Stimulated activated CD4-positive, alpha-beta T cell treated with anti-CD3 and anti-CD28 coated beads, Interleukin-2, amount 100 ng/mL, for 24 hours (primary cell): ENCODE measurements around the gene RNF144A.

Experiments used
- DNase-seq, 2 donors: peaks; one replicate each; pipeline ENCODE4 v3.0.0-alpha.2; 2020

RNF144A gene

GRCh38 chr2:7053650-7054265 lies 136.5 kb downstream of the RNF144A start:
- no peak for DNase-seq

GRCh38 chr2:7057865-7058400 lies 140.7 kb downstream of the RNF144A start:
- no peak for DNase-seq

GRCh38 chr2:7060156-7060555 lies 142.9 kb downstream of the RNF144A start:
- no peak for DNase-seq

DNA sequence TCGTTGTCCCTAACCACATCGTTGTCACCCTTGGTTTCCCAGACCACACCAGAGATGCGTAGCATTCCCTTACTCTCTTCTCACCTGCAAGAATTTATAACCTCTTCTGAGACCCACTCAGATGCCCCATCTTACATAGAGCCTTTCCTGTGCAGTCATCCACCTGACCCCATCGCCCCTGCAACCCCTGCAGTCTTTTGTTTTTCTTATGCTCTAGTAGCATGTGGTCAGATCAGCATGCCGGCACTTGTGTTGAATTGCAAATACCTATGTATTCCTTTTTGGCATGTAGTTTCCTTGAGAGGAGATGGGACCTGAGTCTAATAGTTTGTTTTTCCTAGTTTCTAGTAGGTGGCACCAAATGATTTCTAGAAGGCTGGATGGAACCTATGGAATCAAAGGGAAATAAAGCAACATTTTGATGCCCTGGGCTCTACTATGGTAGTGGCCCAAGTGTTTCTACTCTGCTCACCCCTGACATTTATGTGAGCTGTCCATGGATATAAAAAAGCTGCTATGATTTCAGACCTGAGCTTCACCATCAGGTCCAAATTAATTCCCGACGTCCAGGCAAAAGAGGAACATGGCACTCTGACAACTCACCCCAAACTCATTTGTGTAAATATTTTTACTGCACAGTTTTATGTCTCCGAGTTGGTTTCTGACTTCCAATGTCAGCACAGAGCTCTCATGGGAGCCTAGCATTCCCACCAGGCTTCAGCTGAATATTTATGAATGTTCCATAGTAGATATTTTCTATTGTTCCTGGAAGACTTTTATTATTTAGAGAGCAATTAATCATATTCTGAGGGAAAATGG lies 143.6 kb downstream of the RNF144A start:
- DNase-seq, result no peak

DNA sequence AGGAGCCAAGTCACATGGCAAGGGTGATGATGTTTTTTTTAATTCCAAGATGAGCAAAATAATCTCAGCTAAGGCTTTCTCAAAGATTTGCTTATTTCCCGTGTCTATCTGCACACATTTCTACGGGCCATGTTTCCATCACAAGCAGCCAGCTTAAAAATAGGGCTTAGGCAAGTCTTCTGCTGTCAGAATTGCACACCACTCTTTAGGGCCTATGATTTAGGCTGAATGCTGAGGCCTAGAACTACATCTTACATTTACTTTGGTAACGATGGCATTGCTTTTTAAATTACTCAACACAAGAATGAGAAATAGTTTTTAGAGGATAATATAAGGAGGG lies 144.2 kb downstream of the RNF144A start:
- no peak for DNase-seq

DNA sequence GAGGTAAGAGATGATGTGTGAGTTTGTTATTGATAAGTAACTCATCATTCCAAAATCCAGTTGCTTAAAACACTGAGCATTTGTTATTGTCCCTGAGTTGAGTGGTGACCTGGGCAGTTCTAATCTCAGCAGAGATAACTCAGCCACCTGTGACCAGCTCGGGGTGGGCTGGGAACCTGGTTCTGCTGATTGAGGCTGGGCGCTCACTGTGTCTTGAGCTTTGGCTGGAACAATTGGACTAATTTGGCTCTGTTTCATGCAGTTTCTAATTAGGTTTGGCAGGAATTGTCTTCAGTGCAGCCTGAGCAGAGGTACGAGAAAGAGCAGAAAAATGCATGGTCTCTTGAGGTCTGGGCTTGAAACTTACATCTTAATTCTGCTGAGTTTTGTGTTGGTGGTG lies 144.7 kb downstream of the RNF144A start:
- DNase-seq, result no peak

GRCh38 chr2:7063789-7064188 lies 146.6 kb downstream of the RNF144A start:
- DNase-seq, result no peak

GRCh38 chr2:7068457-7068856 lies 151.2 kb downstream of the RNF144A start:
- no peak for DNase-seq

- DNase-seq, result no peak
These were observed 153.3 kb downstream of the RNF144A start for GRCh38 chr2:7070483-7070882.

DNA sequence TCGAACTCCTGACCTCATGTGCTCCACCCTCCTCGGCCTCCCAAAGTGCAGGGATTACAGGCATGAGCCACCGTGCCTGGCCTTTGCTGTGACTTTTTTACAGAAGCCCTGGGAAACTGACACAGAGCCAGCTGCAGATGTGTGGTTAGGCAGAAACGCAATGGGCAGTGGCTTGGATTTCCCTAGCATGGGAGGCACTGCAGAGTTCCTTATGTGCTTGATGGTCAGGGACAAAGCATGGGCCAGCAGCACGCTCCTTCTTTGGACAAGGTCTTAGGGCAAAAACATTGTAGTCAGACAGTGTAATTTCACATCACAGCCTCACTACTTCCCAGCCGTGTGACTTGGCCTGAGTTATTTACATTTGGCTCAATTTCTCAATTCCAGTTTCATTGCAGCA lies 153.9 kb downstream of the RNF144A start:
- DNase-seq, result no peak

- DNase-seq, result no peak
These were observed 154.8 kb downstream of the RNF144A start for GRCh38 chr2:7071916-7072556.

- no peak for DNase-seq
These were observed 156.7 kb downstream of the RNF144A start for GRCh38 chr2:7073901-7074300.

- no peak for DNase-seq
These were observed 158.6 kb downstream of the RNF144A start for GRCh38 chr2:7075834-7076233.

GRCh38 chr2:7077660-7078267 lies 160.6 kb downstream of the RNF144A start:
- DNase-seq, result no peak

GRCh38 chr2:7083580-7084509 lies 166.6 kb downstream of the RNF144A start:
- no peak for DNase-seq

- no peak for DNase-seq
These were observed 167.4 kb downstream of the RNF144A start for GRCh38 chr2:7084601-7085000.

DNA sequence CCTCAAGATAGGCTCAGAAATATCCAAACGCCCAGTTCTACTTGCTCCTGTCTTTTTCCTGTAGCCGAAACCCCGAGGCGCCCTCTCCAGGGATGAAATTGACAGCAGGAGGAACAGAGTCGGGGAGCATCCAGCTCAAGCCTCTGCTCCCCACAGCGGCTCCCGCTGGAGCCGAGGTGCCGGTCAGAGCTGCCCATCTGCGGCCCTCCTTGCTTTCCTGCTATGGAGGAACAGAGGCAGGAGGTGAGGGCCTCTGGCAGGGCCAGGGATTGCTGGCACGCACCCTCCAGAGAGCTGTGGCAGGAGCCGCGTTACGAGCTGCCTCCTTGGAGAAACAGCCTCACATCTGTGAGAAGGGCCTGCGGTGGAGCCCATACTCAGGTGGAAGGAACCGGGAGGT lies 172.1 kb downstream of the RNF144A start:
- no peak for DNase-seq

GRCh38 chr2:7089898-7090510 lies 172.8 kb downstream of the RNF144A start:
- DNase-seq, result no peak

DNA sequence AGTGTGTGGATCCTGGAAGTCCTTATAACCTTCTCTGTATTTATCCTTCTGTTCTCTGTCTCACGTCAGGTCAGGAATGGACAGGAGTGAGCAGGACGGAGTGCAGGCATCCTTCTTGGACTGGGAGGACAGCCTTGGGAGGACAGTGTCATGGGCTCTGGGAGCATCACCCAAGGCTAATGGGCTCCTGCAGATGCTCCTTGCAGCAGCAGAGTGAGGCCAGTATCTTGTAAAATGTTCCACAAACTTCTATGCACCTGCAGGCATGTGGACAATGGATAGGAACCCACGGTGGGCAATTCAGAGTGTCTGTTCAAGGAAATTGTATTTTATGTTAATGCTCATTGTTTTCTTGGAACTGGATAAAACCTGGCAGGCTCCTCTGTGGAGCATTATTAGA lies 176.2 kb downstream of the RNF144A start:
- no peak for DNase-seq
